Motor neuron (in vitro differentiated cells): ENCODE data around the gene TRAF3IP3. TPM values are rescaled to one million over a fixed set of nuclear protein-coding genes. Genes with fewer than 3 reads are reported as not detected.
A peak's percentile ranks its signal among the peaks of the same experiment; 100 is the strongest.

Experiments
- ATAC-seq, 8 experiments: fragments of 200-7000 bp; cut with Tn5 transposase; replicated peaks in 6 of 8; 2 replicates each; pipeline ENCODE4 v1.8.0; 2021; ENCODE audit warnings: mild to moderate bottlenecking in 8 of 8, moderate library complexity in 8 of 8
- H3K27ac ChIP-seq, 2 donors: fragments of 250-450 bp; sonication (Bioruptor Pico); 2 replicates each; pipeline ENCODE4 v1.9.0; 2021; ENCODE audit warnings: antibody characterized with exemption in 2 of 2, mild to moderate bottlenecking in 2 of 2, moderate library complexity in 1 of 2
- H3K4me1 ChIP-seq, 2 donors: fragments of 250-450 bp; sonication (Bioruptor Pico); replicated peaks in 1 of 2; 2 replicates each; pipeline ENCODE4 v1.6.1; 2021; ENCODE audit warnings: antibody characterized with exemption in 2 of 2, mild to moderate bottlenecking in 2 of 2, moderate library complexity in 1 of 2
- H3K4me3 ChIP-seq, 5 donors: fragments of 250-450 bp; sonication (Bioruptor Pico); 2 replicates each; pipeline ENCODE4 v1.9.0; 2021; ENCODE audit warnings: antibody characterized with exemption in 5 of 5, mild to moderate bottlenecking in 5 of 5, moderate library complexity in 4 of 5
- WGBS, 10 experiments: fragments of 450-650 bp; shearing (Covaris generic); methylation state at CpG; one replicate each; pipeline ENCODE4 v1.0.0; 2022; 5-methylcytosine and 5-hydroxymethylcytosine counted together
- in situ Hi-C, 9 experiments: fragments of 400-800 bp; cut with MboI; loops; one replicate each; pipeline ENCODE4 v1.15.0; 2021; ENCODE audit warnings: low sequenced_read_pairs in 9 of 9, low pct_unique_long_range_greater_than_20kb in 2 of 9; ENCODE audit not compliant: unreplicated experiment in 9 of 9
- total RNA-seq, 8 experiments: library from RNA; unstranded; fragments of 300-600 nt; gene quantifications; 2 replicates each; pipeline versions ENCODE4 v1.2.3 to v1.2.4, GENCODE V29; 2022

The TRAF3IP3 gene
- total RNA-seq, 8 experiments from 2014 or later, result 0.20 to 1.6 (median 0.64) TPM

DNA sequence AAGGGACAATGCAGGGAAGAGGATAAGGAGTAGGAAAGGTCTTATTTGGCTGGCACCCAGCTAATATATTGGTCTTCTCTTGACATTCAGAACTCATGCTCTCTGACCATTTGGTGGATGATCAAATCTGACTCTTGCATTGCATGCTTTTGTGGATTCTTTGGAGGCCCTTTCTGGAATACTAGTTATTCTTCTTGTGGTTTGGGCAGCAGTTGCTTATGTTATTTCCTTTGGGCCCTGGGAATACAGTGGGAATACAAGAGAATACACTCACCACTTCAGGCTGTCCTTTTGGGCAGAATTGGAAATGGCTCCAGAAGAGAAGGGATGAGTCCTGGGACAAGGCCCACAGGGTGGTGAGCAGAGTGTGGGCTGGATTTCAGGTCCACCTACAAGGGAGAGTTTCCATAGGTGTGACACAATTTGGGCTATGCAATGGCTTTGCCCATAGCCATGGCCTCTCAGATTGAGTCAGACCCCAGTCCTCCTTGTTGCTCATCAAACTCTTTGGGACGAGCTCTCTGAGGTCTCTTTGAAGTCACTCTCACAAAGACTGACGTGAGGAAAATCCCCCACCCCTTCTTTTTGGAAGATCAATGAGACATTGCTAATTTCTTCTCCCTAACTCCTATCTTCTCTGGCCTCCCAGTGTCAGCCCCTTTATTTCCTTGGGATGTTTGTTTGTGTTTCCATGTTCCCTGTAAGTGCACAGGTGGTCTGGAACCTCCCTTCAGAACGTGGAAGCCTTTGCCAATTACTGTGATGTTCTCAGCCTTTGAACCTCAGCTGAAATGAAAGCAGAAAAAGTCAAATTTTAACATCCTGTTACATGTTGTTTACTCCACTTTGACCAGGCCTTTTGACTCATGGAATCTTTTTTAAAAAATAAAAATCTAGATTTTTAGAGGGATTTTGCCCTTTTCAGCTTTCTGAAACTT, 31.8 kb upstream of the TRAF3IP3 start:
- WGBS, 10 experiments, result 11 to 52% (median 36%) methylated on average over 2 to 3 of the region's 3 CpGs; no CpG with 5 or more reads in 1 of the 10 experiments

DNA sequence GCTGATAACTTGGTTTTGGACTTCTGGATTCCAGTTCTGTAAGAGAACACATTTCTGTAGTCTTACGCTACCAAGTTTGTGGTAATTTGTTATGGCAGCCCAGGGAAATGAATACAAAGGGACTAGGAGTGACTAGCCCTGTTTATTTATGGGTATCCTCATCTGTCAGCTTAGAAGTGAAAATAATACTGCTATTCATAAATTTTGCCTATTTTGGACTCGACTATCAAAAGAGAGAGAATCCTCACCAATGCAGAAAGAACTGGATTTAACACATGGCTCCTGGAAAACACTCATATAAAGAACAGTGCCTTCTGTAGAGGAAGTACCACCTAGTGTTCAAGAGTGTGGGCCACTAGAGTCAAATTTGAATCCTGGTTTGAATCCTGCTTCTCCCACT, 28.6 kb upstream of the TRAF3IP3 start:
- WGBS, 10 experiments, result 10 to 79% (median 49%) methylated on average over 1 to 2 of the region's 2 CpGs
- no peak for ATAC-seq
- Histone ChIP-seq H3K4me1 (no peaks in the 10 kb centered on the region), H3K27ac (no peak overlapping the region), H3K4me3 (no peak overlapping the region)
- in situ Hi-C loops, result no loop called here

More for the DNA sequence above, 31.8 kb upstream of the TRAF3IP3 start:
- in situ Hi-C loops, result no loop called here
- Histone ChIP-seq H3K4me1 (no peaks in the 10 kb centered on the region), H3K27ac (no peak overlapping the region), H3K4me3 (no peak overlapping the region)
- no peak for ATAC-seq

GRCh38 chr1:209727785-209728184, 28.1 kb upstream of the TRAF3IP3 start:
- H3K4me3 ChIP-seq, result no peak overlapping the region
- WGBS, 10 experiments, result 7 to 100% (median 79%) methylated on average over 1 to 3 of the region's 3 CpGs; no CpG with 5 or more reads in 2 of the 10 experiments
- no peak for ATAC-seq
- no peak overlapping the region for H3K27ac ChIP-seq
- in situ Hi-C loops, result no loop called here
- H3K4me1 ChIP-seq, result peaks cover 0 to 2% of the 10 kb centered on the region in 2 donors

- ATAC-seq, result no peak
- Histone ChIP-seq H3K4me1 (peaks cover 0 to 5% of the 10 kb centered on the region in 2 donors), H3K4me3 (no peak overlapping the region), H3K27ac (no peak overlapping the region)
- 0 to 100% (median 55%) methylated on average over 1 of the region's 1 CpG; no CpG with 5 or more reads in 2 of the 10 experiments for WGBS, 10 experiments
- in situ Hi-C loops, result no loop called here
Observed at GRCh38 chr1:209728466-209728865, 27.4 kb upstream of the TRAF3IP3 start.

GRCh38 chr1:209729436-209729835, 26.4 kb upstream of the TRAF3IP3 start:
- no peak overlapping the region for H3K27ac ChIP-seq

GRCh38 chr1:209732725-209733124, 23.1 kb upstream of the TRAF3IP3 start:
- no peak overlapping the region for H3K4me3 ChIP-seq
- WGBS, 10 experiments, result 80 to 100% (median 90%) methylated on average over 1 of the region's 1 CpG; no CpG with 5 or more reads in 6 of the 10 experiments
- no peak overlapping the region for H3K27ac ChIP-seq
- peak in 1 of 8 experiments; percentile 38 for ATAC-seq
- in situ Hi-C loops, result no loop called here
- peaks cover 0 to 5% of the 10 kb centered on the region in 2 donors for H3K4me1 ChIP-seq

More at GRCh38 chr1:209729436-209729835, 26.4 kb upstream of the TRAF3IP3 start:
- in situ Hi-C loops, result no loop called here
- Histone ChIP-seq H3K4me3 (no peak overlapping the region), H3K4me1 (peaks cover 0 to 5% of the 10 kb centered on the region in 2 donors)
- ATAC-seq, result no peak
- 0 to 50% (median 25%) methylated on average over 1 of the region's 1 CpG; no CpG with 5 or more reads in 5 of the 10 experiments for WGBS, 10 experiments

- 6 to 94% (median 77%) methylated on average over 1 to 3 of the region's 3 CpGs for WGBS, 10 experiments
- Histone ChIP-seq H3K4me3 (no peak overlapping the region), H3K4me1 (peaks cover 0 to 5% of the 10 kb centered on the region in 2 donors), H3K27ac (no peak overlapping the region)
- in situ Hi-C loops, result no loop called here
- ATAC-seq, result peak in 3 of 8 experiments; percentile 35 to 70 (median 64)
Observed at GRCh38 chr1:209733409-209734192, 22.3 kb upstream of the TRAF3IP3 start.

GRCh38 chr1:209736490-209737117, 19.2 kb upstream of the TRAF3IP3 start:
- in situ Hi-C loops, result no loop called here
- H3K27ac ChIP-seq, result no peak overlapping the region
- WGBS, 10 experiments, result 27 to 91% (median 61%) methylated on average over 1 to 3 of the region's 3 CpGs; no CpG with 5 or more reads in 1 of the 10 experiments
- peak in 2 of 8 experiments; percentile 34 to 61 for ATAC-seq
- peaks cover 0 to 5% of the 10 kb centered on the region in 2 donors for H3K4me1 ChIP-seq
- H3K4me3 ChIP-seq, result no peak overlapping the region

DNA sequence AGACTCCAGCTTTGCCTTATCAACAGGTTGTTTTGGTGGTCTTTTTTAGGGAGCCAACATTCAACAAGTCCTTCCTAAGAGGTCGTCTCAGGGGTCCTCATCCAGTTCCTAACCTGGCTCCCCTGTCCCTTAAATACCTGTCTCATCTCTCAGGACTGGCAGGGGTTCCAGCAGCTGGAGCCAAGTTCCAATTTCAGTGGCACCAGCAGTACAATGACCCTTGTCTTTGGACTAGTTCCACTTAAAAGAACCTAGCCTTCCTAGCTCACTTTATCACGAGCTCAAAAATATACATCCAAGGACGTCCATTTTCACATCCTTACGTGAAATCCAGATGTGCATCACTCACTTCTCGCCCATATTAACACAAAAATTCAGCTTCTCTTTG, 18.7 kb upstream of the TRAF3IP3 start:
- 17 to 84% (median 52%) methylated on average over 1 to 5 of the region's 5 CpGs for WGBS, 10 experiments
- H3K4me3 ChIP-seq, result no peak overlapping the region
- H3K4me1 ChIP-seq, result peaks cover 0 to 5% of the 10 kb centered on the region in 2 donors
- ATAC-seq, result no peak
- H3K27ac ChIP-seq, result no peak overlapping the region
- in situ Hi-C loops, result no loop called here

DNA sequence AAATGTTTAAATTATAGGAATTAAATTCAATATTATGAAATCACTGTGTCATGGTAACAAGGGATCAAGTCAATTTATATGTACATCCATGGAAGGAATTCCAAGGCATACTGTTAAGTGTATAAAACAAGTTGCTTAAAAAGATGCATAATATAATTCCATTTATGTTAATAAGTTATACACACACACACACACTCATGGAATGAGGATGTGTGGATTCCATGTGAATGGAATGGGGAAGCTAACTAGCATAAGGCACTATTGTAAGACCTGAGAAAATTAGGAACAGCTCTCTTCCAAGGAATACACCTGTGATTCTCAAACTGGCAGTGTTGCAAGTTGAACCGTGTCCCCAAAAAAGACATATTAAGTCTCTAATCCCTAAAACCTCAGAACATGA, 17.6 kb upstream of the TRAF3IP3 start:
- 0 to 100% (median 85%) methylated on average over 1 of the region's 1 CpG; no CpG with 5 or more reads in 4 of the 10 experiments for WGBS, 10 experiments
- no peak overlapping the region for H3K4me3 ChIP-seq
- H3K4me1 ChIP-seq, result no peaks in the 10 kb centered on the region
- H3K27ac ChIP-seq, result no peak overlapping the region
- in situ Hi-C loops, result no loop called here
- peak in 1 of 8 experiments; percentile 97 for ATAC-seq

DNA sequence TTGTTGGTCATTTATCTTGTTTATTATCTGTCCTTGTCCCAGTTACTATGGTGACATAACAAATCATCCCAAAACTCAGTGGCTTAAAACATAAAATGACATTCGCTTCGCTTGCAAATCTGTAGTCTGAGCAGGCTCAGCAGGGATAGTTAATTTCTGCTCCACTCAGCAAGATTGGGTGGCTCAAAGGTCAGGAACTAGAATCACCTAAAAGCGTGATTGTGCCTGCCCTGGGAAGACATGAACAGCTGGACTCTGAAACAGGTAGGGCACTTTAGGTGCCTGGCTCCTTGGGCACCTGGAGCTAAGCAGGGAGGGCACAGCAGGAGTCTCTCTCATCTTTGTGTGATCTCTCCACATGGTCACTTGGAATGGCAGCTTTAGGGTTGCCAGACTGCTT, 14.7 kb upstream of the TRAF3IP3 start:
- 55 to 84% (median 79%) methylated on average over 1 to 3 of the region's 3 CpGs; no CpG with 5 or more reads in 3 of the 10 experiments for WGBS, 10 experiments
- Histone ChIP-seq H3K27ac (no peak overlapping the region), H3K4me1 (no peaks in the 10 kb centered on the region), H3K4me3 (no peak overlapping the region)
- in situ Hi-C loops, result no loop called here
- ATAC-seq, result no peak

GRCh38 chr1:209741889-209742288, 14.0 kb upstream of the TRAF3IP3 start:
- no peak for ATAC-seq
- in situ Hi-C loops, result no loop called here
- H3K4me3 ChIP-seq, result no peak overlapping the region
- WGBS, 10 experiments, result 51 to 100% (median 67%) methylated on average over 1 to 2 of the region's 2 CpGs; no CpG with 5 or more reads in 1 of the 10 experiments
- H3K4me1 ChIP-seq, result peaks cover 0 to 4% of the 10 kb centered on the region in 2 donors
- H3K27ac ChIP-seq, result no peak overlapping the region
